Nephron (organoid): ENCODE results near the gene SCARB1.

ENCODE experiments used
- H3K27ac Mint-ChIP-seq, 3 experiments: 2 replicates each; pipeline ENCODE4 v1.8.0; 2020; ENCODE audit warnings: mixed read lengths in 3 of 3, mild to moderate bottlenecking in 2 of 3, moderate library complexity in 1 of 3
- H3K27me3 Mint-ChIP-seq: 2 replicates; pipeline ENCODE4 v1.8.0; 2021; ENCODE audit warnings: low read depth, mild to moderate bottlenecking, moderate library complexity, mixed read lengths
- H3K36me3 Mint-ChIP-seq: 2 replicates; pipeline ENCODE4 v1.8.0; 2020; ENCODE audit warnings: low read depth, mixed read lengths
- H3K4me1 Mint-ChIP-seq: 2 replicates; pipeline ENCODE4 v1.8.0; 2020; ENCODE audit warnings: mixed read lengths
- H3K4me3 Mint-ChIP-seq, 3 experiments: 2 replicates each; pipeline ENCODE4 v1.8.0; 2020; ENCODE audit warnings: mild to moderate bottlenecking in 3 of 3, mixed read lengths in 3 of 3, moderate library complexity in 2 of 3
- H3K9me3 Mint-ChIP-seq: 2 replicates; pipeline ENCODE4 v1.8.0; 2020; ENCODE audit warnings: mixed read lengths
- TF ChIP-seq, protein P1 (sequence below), 3 experiments: fragments of 200-600 bp; sonication (generic); IDR thresholded peaks; one replicate each; pipeline ENCODE4 v1.5.0; 2021; ENCODE audit warnings: antibody characterized with exemption in 3 of 3; ENCODE audit not compliant: unreplicated experiment in 3 of 3

Gene SCARB1

DNA sequence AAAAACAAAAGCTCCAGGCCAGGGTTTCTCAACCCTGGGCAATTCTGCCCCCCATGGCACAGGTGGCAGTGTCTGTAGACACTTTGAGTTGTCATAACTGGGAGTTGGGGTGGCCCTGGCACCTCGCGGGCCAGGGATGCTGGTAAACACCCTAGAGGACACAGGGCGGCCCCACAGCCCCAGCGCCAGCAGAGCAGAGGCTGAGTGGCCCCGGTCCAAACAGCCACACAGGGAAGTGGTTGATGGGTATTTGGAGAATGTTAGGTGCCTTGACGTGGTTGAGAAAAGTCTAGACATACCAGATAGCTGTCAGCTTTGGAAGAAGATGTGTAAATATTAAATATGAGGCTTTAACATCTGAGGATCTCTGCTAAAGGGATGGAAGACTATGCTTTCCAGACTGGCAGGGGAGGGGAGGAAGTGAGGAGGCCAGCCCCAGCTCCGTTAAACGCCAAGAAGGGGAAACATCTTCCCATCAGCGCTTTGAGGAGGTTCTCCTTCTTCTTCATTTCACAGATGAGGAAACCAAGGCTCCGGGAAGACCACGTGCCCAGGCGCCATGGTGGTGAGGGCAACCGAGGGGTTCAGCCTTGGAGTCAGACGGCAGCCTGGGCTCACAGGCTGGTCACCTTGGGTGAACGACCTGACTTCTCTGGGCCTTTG, 103.7 kb downstream of the SCARB1 start:
- TF ChIP-seq, protein P1, sequence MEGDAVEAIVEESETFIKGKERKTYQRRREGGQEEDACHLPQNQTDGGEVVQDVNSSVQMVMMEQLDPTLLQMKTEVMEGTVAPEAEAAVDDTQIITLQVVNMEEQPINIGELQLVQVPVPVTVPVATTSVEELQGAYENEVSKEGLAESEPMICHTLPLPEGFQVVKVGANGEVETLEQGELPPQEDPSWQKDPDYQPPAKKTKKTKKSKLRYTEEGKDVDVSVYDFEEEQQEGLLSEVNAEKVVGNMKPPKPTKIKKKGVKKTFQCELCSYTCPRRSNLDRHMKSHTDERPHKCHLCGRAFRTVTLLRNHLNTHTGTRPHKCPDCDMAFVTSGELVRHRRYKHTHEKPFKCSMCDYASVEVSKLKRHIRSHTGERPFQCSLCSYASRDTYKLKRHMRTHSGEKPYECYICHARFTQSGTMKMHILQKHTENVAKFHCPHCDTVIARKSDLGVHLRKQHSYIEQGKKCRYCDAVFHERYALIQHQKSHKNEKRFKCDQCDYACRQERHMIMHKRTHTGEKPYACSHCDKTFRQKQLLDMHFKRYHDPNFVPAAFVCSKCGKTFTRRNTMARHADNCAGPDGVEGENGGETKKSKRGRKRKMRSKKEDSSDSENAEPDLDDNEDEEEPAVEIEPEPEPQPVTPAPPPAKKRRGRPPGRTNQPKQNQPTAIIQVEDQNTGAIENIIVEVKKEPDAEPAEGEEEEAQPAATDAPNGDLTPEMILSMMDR (IDR thresholded peaks at IDR 0.05; ENCODE audit: unreplicated experiment in 3 of 3), result no peak
- peaks cover 62% of the 10 kb centered on the region for H3K4me1 Mint-ChIP-seq
- peak overlapping the region; percentile 21 to 86 (median 78) for H3K27ac Mint-ChIP-seq
- peaks cover 15% of the 10 kb centered on the region for H3K9me3 Mint-ChIP-seq
- H3K27me3 Mint-ChIP-seq, result peaks cover 35% of the 10 kb centered on the region
- H3K4me3 Mint-ChIP-seq, result peak overlapping the region in 1 of 3 experiments; percentile 12
- H3K36me3 Mint-ChIP-seq, result no peaks in the 10 kb centered on the region

DNA sequence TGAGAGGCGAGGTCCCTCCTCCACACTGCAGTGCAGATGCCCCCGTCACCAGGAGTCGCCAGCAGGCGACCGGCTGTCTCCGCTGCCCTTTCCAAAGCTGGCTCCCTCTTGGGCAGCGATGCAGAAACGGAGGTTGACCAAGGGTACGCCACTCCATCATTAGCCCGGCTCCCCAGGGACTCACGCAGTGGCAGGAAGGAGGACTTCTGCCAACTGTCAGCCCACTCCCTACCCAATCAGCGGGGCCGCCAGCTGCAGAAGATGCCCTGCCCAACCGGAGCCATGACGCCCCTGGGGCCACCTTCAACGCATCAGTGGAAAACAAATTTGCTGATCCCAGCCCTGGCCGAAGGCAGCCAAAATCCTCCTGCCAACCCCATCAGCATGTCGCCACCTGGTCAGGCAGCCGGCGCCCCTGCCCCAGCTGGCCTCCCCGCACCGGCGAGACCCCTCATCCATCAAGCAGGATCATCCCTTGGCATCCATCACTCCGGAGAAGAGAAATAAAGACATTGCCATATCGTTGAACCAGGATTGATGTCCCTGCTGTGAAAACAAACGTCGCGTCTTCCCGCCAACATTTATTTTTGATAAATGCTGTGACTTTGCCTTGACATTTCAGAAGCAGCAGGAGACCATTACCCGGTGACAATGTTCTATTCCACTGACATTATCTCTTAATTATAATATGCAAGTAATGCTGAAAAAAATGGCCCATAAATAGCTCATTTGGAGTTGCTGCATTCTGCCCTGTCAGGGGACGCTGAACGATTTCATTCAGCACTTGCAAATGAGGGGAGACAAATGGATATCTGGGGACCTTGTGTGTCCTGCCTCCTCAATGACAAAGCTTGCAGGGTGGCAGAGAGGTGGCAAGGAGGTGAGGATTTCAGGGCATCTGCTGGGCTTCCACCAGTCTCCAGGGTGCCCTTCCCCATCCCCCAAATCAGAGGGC, 105.1 kb downstream of the SCARB1 start:
- Mint-ChIP-seq H3K4me1 (peaks cover 58% of the 10 kb centered on the region), H3K27ac (peak overlapping the region; percentile 70 to 86 (median 78)), H3K27me3 (peaks cover 30% of the 10 kb centered on the region), H3K9me3 (peaks cover 14% of the 10 kb centered on the region), H3K36me3 (no peaks in the 10 kb centered on the region), H3K4me3 (no peak overlapping the region)
- TF ChIP-seq, protein P1 (IDR thresholded peaks at IDR 0.05; ENCODE audit: unreplicated experiment in 3 of 3), result no peak

DNA sequence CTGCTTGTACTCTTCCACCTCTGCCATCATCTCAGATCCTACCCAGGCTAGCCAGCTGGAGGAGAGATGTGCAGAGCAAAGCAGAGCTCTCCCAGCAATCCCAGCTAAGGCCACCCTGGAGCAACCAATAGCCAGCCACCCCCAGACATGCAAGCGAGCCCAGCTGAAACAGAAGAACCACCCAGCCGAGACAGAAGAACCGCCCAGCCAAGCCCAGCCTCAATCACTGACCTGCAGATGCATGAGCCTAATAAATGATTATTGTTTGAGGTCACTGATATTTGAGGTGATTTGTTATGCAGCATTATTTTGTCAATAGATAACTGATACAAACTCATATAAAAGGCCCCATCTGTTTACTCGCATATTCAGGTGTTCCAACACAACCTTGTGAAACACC, 106.3 kb downstream of the SCARB1 start:
- peaks cover 31% of the 10 kb centered on the region for H3K27me3 Mint-ChIP-seq
- peak overlapping the region in 2 of 3 experiments; percentile 31 to 70 for H3K27ac Mint-ChIP-seq
- peaks cover 17% of the 10 kb centered on the region for H3K9me3 Mint-ChIP-seq
- H3K4me1 Mint-ChIP-seq, result peaks cover 70% of the 10 kb centered on the region
- no peaks in the 10 kb centered on the region for H3K36me3 Mint-ChIP-seq
- H3K4me3 Mint-ChIP-seq, result no peak overlapping the region
- TF ChIP-seq, protein P1 (IDR thresholded peaks at IDR 0.05; ENCODE audit: unreplicated experiment in 3 of 3), result no peak

DNA sequence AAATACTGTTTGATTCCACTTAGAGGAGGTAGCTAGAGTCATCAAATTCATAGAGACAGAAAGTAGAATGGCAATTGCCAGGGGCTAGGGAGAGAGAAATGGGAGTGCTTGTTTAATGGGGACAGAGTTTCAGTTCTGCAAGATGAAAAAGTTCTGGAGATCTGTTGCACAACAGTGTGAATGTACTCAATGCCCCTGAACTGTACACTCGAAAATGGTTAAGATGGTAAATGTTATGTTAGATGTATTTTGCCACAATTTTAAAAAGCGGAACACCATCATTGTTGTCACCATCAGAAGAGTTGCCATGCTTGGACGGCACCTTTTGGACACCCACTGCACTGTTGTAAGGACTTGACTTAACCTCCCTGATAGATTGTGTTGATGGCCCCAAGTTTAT, 106.9 kb downstream of the SCARB1 start:
- peaks cover 70% of the 10 kb centered on the region for H3K4me1 Mint-ChIP-seq
- peak overlapping the region in 2 of 3 experiments; percentile 31 to 43 for H3K27ac Mint-ChIP-seq
- TF ChIP-seq, protein P1 (IDR thresholded peaks at IDR 0.05; ENCODE audit: unreplicated experiment in 3 of 3), result no peak
- H3K4me3 Mint-ChIP-seq, result no peak overlapping the region
- peaks cover 17% of the 10 kb centered on the region for H3K9me3 Mint-ChIP-seq
- no peaks in the 10 kb centered on the region for H3K36me3 Mint-ChIP-seq
- peaks cover 25% of the 10 kb centered on the region for H3K27me3 Mint-ChIP-seq

DNA sequence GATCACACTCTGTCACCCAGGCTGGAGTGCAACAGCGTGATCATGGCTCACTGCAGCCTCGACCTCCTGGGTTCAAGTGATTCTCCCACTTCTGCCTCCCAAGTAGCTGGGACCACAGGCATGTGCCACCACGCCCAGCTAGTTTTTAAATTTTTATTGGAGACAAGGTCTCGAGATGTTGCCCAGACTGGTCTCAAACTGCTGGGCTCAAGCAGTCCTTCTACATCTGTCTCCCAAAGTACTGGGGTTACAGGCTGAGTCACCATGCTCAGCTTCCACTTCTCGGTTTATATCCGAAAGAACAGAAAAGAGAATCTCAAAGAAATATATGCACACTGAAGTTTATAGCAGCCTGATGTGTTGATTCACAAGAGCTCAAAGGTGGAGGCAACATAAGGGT, 107.5 kb downstream of the SCARB1 start:
- Mint-ChIP-seq H3K4me3 (no peak overlapping the region), H3K9me3 (peaks cover 17% of the 10 kb centered on the region), H3K27ac (peak overlapping the region in 2 of 3 experiments; percentile 31 to 43), H3K27me3 (peaks cover 23% of the 10 kb centered on the region), H3K36me3 (no peaks in the 10 kb centered on the region), H3K4me1 (peaks cover 75% of the 10 kb centered on the region)
- TF ChIP-seq, protein P1 (IDR thresholded peaks at IDR 0.05; ENCODE audit: unreplicated experiment in 3 of 3), result no peak
